Stimulated activated CD8-positive, alpha-beta memory T cell treated with anti-CD3 and anti-CD28 coated beads, Interleukin-4, amount 100 ng/mL, for 4 hours (primary cell): Measurements from ENCODE around the gene RPAIN.

Source experiments
- DNase-seq, 2 donors: peaks; one replicate each; pipeline ENCODE4 v3.0.0-alpha.2; 2020; ENCODE audit warnings: low read depth in 2 of 2, low spot score in 1 of 2

The RPAIN gene

GRCh38 chr17:5419959-5420653 is at the start of gene RPAIN:
Gene RPAIN (plus strand): TSS chr17:5420182. CDS start chr17:5420211, 29 bp downstream.
- peak; percentile 63 to 78 for DNase-seq

- no peak for DNase-seq
Observed at GRCh38 chr17:5370411-5370810, 49.6 kb upstream of the RPAIN start.

- no peak for DNase-seq
Observed at GRCh38 chr17:5373112-5373511, 46.9 kb upstream of the RPAIN start.

- DNase-seq: no peak
Observed at GRCh38 chr17:5378566-5379207, 41.3 kb upstream of the RPAIN start.

GRCh38 chr17:5379351-5380107 is 40.5 kb upstream of the RPAIN start:
- DNase-seq: no peak

GRCh38 chr17:5380491-5381135 is 39.4 kb upstream of the RPAIN start:
- DNase-seq: no peak

GRCh38 chr17:5381542-5381941 is 38.4 kb upstream of the RPAIN start:
- DNase-seq: no peak

GRCh38 chr17:5391678-5392077 is 28.3 kb upstream of the RPAIN start:
- no peak for DNase-seq

- no peak for DNase-seq
Observed at GRCh38 chr17:5396612-5397011, 23.4 kb upstream of the RPAIN start.

- no peak for DNase-seq
Observed at GRCh38 chr17:5399767-5400166, 20.2 kb upstream of the RPAIN start.

- DNase-seq: no peak
Observed at GRCh38 chr17:5405400-5405799, 14.6 kb upstream of the RPAIN start.

- DNase-seq: no peak
Observed at GRCh38 chr17:5408186-5408585, 11.8 kb upstream of the RPAIN start.

GRCh38 chr17:5410594-5411272 is 9.2 kb upstream of the RPAIN start:
- no peak for DNase-seq

GRCh38 chr17:5413682-5414081 is 6.3 kb upstream of the RPAIN start:
- no peak for DNase-seq

GRCh38 chr17:5416901-5417300 is 3.1 kb upstream of the RPAIN start:
- no peak for DNase-seq

- peak; percentile 30 to 35 for DNase-seq
Observed at GRCh38 chr17:5418858-5419355, 1.1 kb upstream of the RPAIN start.

- peak; percentile 90 to 93 for DNase-seq
Observed at GRCh38 chr17:5419356-5419958, 525 bp upstream of the RPAIN start, which contains the start of gene NUP88. Gene NUP88 (minus strand): TSS chr17:5419662. CDS start chr17:5419650, 12 bp downstream.

GRCh38 chr17:5422505-5422904 is 2.5 kb downstream of the RPAIN start:
- no peak for DNase-seq

GRCh38 chr17:5424909-5425308 is 4.9 kb downstream of the RPAIN start:
- no peak for DNase-seq

GRCh38 chr17:5425826-5426225 is 5.8 kb downstream of the RPAIN start:
- DNase-seq: no peak
